ENCODE results near the gene FES.
"Not testable (repeated sequence)": the region's sequence is repeated elsewhere in the genome, so short reads cannot be mapped to it uniquely, and the experiment has no call there.

The FES gene

DNA sequence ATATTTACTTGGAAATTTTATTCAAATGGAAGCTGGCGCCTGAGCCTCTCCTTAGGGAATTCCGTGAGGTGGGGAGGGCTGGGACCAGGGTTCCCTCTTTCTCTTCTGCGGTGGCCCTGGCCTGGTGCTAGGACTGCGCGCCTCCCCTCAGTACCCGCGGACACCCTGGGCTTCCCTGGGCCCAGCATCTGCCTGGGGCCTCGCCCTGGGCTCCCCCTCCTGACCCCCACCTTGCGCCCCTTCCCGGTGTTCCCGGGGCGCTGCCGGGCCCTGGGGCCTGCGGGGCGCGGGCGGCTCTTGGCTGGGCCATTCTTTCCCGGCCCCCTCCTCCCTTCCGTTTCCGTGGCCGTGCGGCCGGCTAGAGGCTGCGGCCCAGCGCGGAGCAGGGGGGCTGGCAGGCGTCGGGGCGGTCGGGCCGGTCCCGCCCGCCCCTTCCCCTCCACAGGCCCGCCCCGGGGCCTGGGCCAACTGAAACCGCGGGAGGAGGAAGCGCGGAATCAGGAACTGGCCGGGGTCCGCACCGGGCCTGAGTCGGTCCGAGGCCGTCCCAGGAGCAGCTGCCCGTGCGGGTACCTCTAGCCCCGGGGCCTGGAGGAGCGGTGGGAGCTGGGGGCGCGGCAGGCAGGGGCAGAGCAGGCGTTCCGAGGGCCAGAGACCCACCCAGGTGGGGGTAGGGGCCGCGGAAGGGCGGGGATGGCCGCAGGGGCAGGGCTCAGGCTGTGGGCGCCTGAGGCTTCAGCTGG lies at the start of gene FES:
TSS of gene FES (plus strand) at position 529 of the 743 bp plus-strand sequence. CDS start 542 bp downstream, outside the sequence.
- no peak for DNase-seq (ENCODE audit: low read depth)

DNA sequence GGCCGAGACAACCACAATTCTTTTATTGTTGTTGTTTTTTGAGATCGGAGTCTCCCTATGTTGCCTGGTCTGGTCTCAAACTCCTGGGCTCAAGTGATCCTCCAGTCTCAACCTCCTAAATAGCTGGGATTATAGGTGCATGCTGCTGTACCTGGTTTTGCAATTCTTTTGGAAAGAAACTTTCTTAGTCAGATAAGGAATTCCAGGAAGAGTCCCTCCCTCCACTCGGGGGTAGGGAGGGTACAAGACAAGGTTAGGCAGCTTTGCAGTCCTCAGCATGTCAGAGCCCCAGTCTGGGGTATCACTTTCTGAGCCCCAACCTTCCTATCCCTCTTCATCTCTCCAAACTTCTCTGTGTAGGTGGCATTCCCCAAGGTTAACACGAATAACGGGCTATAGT lies 49.7 kb upstream of the FES start:
- no peak for DNase-seq (ENCODE audit: low read depth)

- peak; percentile 28 for DNase-seq (ENCODE audit: low read depth)
These were observed 47.9 kb upstream of the FES start for GRCh38 chr15:90836296-90836871.

GRCh38 chr15:90837094-90837493 lies 47.2 kb upstream of the FES start:
- no peak for DNase-seq (ENCODE audit: low read depth)

DNA sequence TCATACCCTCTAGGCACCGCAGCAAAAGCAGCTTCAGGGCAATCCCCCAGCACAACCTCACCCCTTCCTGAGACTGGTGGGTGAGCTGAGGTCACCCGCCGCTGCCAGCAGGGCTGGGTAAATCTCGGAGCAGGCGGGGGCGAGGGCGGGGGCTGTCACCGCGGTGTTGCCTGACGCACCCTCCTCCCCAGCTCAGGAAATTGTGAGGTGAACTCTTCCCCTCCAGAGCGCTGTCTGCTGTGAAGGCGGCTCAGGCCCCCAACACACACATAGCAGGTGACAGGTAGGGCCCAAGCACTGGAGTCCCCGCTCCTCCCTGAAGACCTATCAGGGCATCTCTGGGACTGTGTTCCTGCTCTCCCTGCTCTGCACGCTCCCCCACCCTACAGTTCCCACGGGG lies 46.2 kb upstream of the FES start:
- no peak for DNase-seq (ENCODE audit: low read depth)

DNA sequence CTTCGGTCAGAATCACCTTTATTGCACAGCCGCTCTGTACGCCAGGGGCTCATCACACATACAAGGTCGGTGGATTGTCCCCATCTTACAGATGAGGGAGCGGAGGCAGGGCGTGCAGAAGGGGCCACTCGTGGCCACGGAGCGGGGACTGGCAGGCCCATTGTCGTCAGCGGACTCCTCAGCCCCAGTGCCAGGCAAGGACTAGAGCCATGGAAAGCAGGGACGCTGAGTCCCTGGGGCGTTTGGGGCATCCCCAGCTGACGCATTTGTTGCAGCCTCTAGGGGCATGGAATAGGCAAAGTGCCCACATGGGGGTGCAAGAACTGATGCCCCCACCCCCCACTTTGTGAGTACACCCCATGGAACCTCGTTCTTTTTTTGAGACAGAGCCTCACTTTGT lies 45.8 kb upstream of the FES start:
- no peak for DNase-seq (ENCODE audit: low read depth)

DNA sequence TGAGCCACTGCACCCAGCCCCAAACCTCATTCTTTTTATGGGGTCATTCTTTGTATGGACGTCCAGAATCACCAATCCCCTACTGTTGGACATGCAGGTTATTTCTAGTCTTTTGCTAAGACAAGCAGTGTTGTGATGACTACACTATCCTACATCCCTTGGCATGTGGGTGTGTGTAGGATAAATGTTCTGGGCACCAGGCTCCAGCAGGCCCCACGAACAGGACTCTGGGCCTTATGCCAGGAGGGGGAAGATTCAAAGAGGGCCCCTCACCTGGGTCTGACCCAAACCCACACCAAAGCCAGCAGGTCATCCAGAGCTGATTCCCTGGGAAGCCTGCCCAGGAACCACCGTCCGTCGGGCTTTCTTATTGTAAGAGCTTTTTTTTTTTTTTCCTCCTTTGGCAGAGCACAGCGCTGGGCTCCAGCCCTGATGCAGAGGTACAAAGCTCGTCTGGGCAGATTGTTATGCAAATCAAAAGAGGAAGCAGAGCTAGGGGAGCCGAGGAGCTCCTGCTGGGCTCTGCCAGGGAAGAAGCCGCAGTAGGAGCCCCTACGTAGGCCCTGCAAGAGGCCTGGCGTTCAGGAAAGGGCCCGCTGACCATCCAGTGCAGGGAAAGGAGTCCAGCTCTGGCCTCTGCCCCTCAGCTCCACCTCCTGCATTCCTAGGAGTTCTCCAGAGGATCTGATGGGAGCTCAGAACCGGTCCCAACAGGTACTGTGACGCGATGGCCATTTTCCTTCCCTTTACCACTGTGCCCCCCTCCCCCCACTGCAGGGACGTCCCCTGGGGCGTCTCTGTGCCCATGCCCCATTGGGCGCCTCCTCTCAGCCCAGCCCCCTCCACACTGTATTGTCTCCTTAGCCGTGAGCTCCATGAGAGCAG lies 44.9 kb upstream of the FES start:
- DNase-seq (ENCODE audit: low read depth): no peak

- DNase-seq (ENCODE audit: low read depth): no peak
These were observed 44.0 kb upstream of the FES start for GRCh38 chr15:90840157-90840855.

- DNase-seq (ENCODE audit: low read depth): no peak
These were observed 43.4 kb upstream of the FES start for GRCh38 chr15:90840954-90841353.

DNA sequence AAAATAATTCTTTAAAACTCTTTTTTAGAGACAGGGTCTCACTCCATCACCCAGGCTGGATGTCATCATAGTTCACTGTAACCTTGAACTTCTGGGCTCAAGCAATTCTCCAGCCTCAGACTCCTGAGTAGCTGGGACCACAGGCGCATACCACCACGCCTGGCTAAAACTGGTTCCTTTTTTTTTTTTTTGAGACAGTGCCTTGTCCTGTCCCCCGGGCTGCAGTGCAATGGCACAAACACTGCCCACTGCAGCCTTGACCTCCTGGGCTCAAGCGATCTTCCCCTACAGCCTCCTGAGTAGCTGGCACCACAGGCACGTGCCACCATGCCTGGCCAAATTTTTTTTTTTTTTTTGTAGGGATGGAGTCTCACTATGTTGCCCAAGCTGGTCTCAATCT lies 39.6 kb upstream of the FES start:
- no peak for DNase-seq (ENCODE audit: low read depth)

DNA sequence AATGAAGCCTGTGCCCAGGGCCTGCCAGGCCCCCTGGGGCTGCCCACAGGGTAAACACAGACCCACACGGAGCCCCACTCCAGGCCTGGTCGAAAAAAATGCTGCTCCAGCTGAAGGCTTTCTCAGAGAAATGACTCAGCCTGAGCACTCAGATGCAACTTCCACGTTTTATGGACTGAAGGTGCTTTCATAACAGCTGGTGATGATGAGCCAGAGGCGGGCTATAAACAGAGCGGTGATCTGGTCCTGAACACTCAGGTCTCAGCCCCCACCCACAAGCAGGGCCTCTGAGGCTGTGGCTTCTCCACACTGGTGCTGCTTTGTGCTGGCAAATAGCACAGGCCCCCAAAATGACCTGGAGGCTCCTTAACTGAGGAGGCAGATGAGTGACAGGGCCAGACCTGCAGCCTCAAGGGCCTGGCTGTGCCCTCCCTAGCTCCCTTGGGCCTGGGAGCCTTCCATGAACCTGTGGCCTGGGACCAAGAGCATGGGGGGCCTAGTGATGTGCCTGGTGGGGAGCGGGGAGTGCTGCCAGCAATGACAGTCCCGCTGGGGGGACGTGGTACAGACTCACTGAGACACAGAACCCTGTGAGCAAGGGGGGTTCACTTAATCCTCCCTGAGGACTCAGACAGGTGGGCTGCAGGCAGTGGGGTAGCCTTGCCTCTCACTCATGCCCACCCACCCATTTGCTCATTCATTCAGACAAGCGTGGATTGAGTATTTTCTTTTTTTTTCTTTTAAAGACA lies 38.9 kb upstream of the FES start:
- DNase-seq (ENCODE audit: low read depth): peak; percentile 79

GRCh38 chr15:90849424-90849823 lies 34.9 kb upstream of the FES start:
- DNase-seq (ENCODE audit: low read depth): not testable (repeated sequence)

- no peak for DNase-seq (ENCODE audit: low read depth)
These were observed 33.2 kb upstream of the FES start for GRCh38 chr15:90851114-90851513.

DNA sequence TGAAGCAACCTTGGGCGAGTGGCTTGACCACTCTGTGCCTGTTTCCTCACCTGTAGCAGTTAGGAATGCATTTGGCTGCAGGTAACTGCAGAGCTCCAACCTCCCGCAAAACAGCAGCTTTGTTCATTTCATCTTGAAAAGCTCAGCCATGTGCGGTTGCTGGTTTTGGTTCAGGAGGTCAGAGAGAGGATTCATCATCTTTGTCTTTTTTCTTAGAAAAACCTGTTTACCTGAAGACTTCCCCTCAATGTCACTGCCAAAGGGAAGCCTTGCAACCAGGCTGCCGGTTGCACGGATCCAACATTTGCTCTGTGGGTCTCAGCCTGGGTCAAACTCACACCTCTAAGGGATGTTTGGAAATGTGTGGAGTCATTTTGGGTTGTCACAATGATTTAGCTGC lies 32.4 kb upstream of the FES start:
- DNase-seq (ENCODE audit: low read depth): no peak

GRCh38 chr15:90855139-90855538 lies 29.2 kb upstream of the FES start:
- DNase-seq (ENCODE audit: low read depth): no peak

GRCh38 chr15:90857337-90857736 lies 27.0 kb upstream of the FES start:
- DNase-seq (ENCODE audit: low read depth): no peak

DNA sequence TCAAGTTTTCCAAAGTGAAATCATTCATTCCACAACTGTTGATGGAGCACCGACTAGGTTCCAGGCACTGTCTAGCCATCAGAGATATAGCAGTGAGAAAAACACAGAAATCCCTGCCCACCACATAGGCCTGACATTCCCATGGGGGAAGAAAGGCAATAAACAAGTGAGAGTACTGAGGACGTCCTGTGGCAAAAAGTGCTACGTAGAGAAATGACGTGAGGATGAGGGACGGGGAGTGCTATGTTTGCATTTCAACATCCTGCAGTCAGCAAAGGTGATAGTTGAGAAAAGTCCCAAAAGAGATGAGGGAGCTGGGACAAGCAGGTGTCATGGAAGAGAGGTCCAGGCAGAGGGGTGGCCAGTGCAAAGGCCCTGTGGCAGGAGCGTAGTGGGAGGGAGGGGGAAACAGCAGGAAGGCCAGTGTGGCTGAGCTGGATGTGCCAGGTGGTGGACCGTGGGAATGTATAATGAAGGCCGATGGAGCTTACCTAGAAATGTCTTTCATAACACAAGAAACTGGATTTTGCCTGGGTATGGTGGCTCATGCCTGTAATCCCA lies 26.3 kb upstream of the FES start:
- no peak for DNase-seq (ENCODE audit: low read depth)

- no peak for DNase-seq (ENCODE audit: low read depth)
These were observed 24.8 kb upstream of the FES start for GRCh38 chr15:90859234-90860131.

DNA sequence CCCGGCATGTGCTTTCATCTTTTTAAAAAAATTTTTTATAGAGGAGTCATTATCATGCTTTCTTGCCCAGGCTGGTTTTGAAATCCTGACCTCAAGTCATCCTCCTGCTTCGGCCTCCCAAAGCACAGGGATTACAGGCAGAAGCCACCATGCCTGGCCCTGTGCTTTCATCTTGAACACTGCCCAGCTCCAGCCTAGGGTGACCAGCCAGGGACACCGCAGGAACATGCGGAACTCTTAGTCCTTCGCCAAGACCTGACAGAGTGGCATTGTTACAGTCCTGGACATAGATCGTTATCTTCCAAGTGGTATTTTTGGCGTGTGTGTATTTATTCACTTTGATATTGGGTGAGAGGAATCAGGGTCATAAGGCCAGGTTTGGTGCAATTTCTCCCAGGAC lies 23.9 kb upstream of the FES start:
- no peak for DNase-seq (ENCODE audit: low read depth)
